ENCODE measurements around the gene RMND1. TPM values are rescaled to one million over a fixed set of nuclear protein-coding genes. Genes with fewer than 3 reads are reported as not detected.

Gene RMND1
- total RNA-seq, 2 experiments from 2014 or later: 19.0 to 19.7 TPM

- no peak overlapping the region for H3K27ac Mint-ChIP-seq
- no peak for DNase-seq
- intact Hi-C loops (cut with micrococcal nuclease): no loop called here
- ATAC-seq: no peak
- H3K27me3 Mint-ChIP-seq: no peaks in the 10 kb centered on the region
- CTCF ChIA-PET: interaction anchor here (0.7 to 2.7 kb wide), 7 partner anchors 11 to 683 kb away, joined by 3 to 14 read pairs (median 3); partner anchors contain the start of gene RMND1
- H3K4me3 Mint-ChIP-seq: no peak overlapping the region
- TF ChIP-seq CTCF (IDR thresholded peaks at IDR 0.05): no peak
- POLR2A ChIA-PET: interaction anchor here (4.8 kb wide), 1 partner anchor 10 kb away, joined by 24 read pairs; the partner anchor contains the start of gene RMND1
- no peaks in the 10 kb centered on the region for H3K9me3 Mint-ChIP-seq
- peaks cover 12% of the 10 kb centered on the region for H3K36me3 Mint-ChIP-seq (ENCODE audit: low read depth)
- peaks cover 39% of the 10 kb centered on the region for H3K4me1 Mint-ChIP-seq (ENCODE audit: low read depth)
Measured at GRCh38 chr6:151441390-151442166, 10.3 kb downstream of the RMND1 start.

GRCh38 chr6:151440930-151441329 lies 11.0 kb downstream of the RMND1 start:
- Mint-ChIP-seq H3K36me3 (ENCODE audit: low read depth) (peaks cover 12% of the 10 kb centered on the region), H3K4me1 (ENCODE audit: low read depth) (peaks cover 42% of the 10 kb centered on the region), H3K9me3 (no peaks in the 10 kb centered on the region), H3K4me3 (no peak overlapping the region), H3K27me3 (no peaks in the 10 kb centered on the region), H3K27ac (no peak overlapping the region)
- POLR2A ChIA-PET: interaction anchor here (1.4 to 4.8 kb wide), 2 partner anchors 11 to 19 kb away, joined by 5 to 24 read pairs; partner anchors contain the start of gene RMND1
- CTCF ChIA-PET: interaction anchor here (0.6 to 2.7 kb wide), 8 partner anchors 11 to 212 kb away, joined by 3 to 14 read pairs (median 3); partner anchors contain the start of gene RMND1
- intact Hi-C loops (cut with micrococcal nuclease): no loop called here
- DNase-seq (no peak), ATAC-seq (no peak)
- peak; percentile 38 for TF ChIP-seq CTCF (IDR thresholded peaks at IDR 0.05)

- ChIA-PET POLR2A (interaction anchor here (1.4 to 4.8 kb wide), 2 partner anchors 11 to 19 kb away, joined by 5 to 24 read pairs; partner anchors contain the start of gene RMND1), CTCF (interaction anchor here (0.6 to 2.7 kb wide), 6 partner anchors 12 to 213 kb away, joined by 3 to 14 read pairs (median 4); partner anchors contain the start of gene RMND1)
- Mint-ChIP-seq H3K9me3 (no peaks in the 10 kb centered on the region), H3K36me3 (ENCODE audit: low read depth) (peaks cover 12% of the 10 kb centered on the region), H3K27ac (peak overlapping the region; percentile 10), H3K4me1 (ENCODE audit: low read depth) (peaks cover 41% of the 10 kb centered on the region), H3K27me3 (no peaks in the 10 kb centered on the region), H3K4me3 (no peak overlapping the region)
- DNase-seq: no peak
- ATAC-seq: no peak
- TF ChIP-seq CTCF (IDR thresholded peaks at IDR 0.05): no peak
- intact Hi-C loops (cut with micrococcal nuclease): no loop called here
Measured at GRCh38 chr6:151440498-151440897, 11.4 kb downstream of the RMND1 start.

- no peaks in the 10 kb centered on the region for H3K9me3 Mint-ChIP-seq
- no peak for TF ChIP-seq CTCF (IDR thresholded peaks at IDR 0.05)
- peaks cover 8% of the 10 kb centered on the region for H3K36me3 Mint-ChIP-seq (ENCODE audit: low read depth)
- ChIA-PET POLR2A (interaction anchor here (0.5 kb wide), 1 partner anchor 14 kb away, joined by 3 read pairs; no protein-coding TSS in a partner anchor), CTCF (interaction anchor here (0.8 to 1.0 kb wide), 4 partner anchors 12 to 56 kb away, joined by 3 to 4 read pairs (median 3); no protein-coding TSS in a partner anchor)
- ATAC-seq (no peak), DNase-seq (no peak)
- H3K4me3 Mint-ChIP-seq: no peak overlapping the region
- peaks cover 31% of the 10 kb centered on the region for H3K4me1 Mint-ChIP-seq (ENCODE audit: low read depth)
- H3K27ac Mint-ChIP-seq: no peak overlapping the region
- no peaks in the 10 kb centered on the region for H3K27me3 Mint-ChIP-seq
- intact Hi-C loops (cut with micrococcal nuclease): no loop called here
Measured at GRCh38 chr6:151437401-151437800, 14.5 kb downstream of the RMND1 start.

- no peak overlapping the region for H3K27ac Mint-ChIP-seq
- no peak overlapping the region for H3K4me3 Mint-ChIP-seq
- peaks cover 9% of the 10 kb centered on the region for H3K36me3 Mint-ChIP-seq (ENCODE audit: low read depth)
- intact Hi-C loops (cut with micrococcal nuclease): no loop called here
- ChIA-PET POLR2A (interaction anchor here (0.5 kb wide), 1 partner anchor 15 kb away, joined by 3 read pairs; no protein-coding TSS in a partner anchor), CTCF (interaction anchor here (1.0 kb wide), 1 partner anchor 56 kb away, joined by 3 read pairs; no protein-coding TSS in a partner anchor)
- ATAC-seq: no peak
- H3K4me1 Mint-ChIP-seq (ENCODE audit: low read depth): peaks cover 29% of the 10 kb centered on the region
- no peaks in the 10 kb centered on the region for H3K9me3 Mint-ChIP-seq
- no peaks in the 10 kb centered on the region for H3K27me3 Mint-ChIP-seq
- DNase-seq: no peak
- no peak for TF ChIP-seq CTCF (IDR thresholded peaks at IDR 0.05)
Measured at GRCh38 chr6:151436802-151437201, 15.1 kb downstream of the RMND1 start.

Data from activated CD8-positive, alpha-beta T cell treated with anti-CD3 and anti-CD28 coated beads for 36 hours (primary cell).